ENCODE measurements around the gene CCDC27. TPM values are rescaled to one million over a fixed set of nuclear protein-coding genes. Genes with fewer than 3 reads are reported as not detected.
"Not testable (repeated sequence)": the region's sequence is repeated elsewhere in the genome, so short reads cannot be mapped to it uniquely, and the experiment has no call there.

Gene CCDC27
- total RNA-seq, 1 experiment from 2014 or later, result 0.13 TPM

DNA sequence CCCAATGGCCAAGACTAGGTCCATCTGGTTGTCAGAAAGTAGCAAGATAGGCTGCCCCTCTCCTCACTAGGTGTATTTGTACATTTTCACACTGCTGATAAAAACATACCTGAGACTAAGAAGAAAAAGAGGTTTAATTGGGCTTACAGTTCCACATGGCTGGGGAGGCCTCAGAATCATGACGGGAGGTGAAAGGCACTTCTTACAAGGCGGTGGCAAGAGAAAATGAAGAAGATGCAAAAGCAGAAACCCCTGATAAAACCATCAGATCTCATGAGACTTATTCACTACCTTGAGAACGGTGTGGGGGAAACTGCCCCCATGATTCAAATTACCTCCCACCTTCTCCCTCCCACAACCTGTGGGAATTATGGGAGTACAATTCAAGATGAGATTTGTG is 48.5 kb downstream of the CCDC27 start:
- Mint-ChIP-seq H3K27me3 (ENCODE audit: low read depth) (peaks cover 25% of the 10 kb centered on the region), H3K9me3 (peaks cover 27% of the 10 kb centered on the region)
- H3K4me3 Mint-ChIP-seq; H3K36me3 Mint-ChIP-seq; DNase-seq (ENCODE audit: low spot score); ATAC-seq; H3K4me1 Mint-ChIP-seq; POLR2A ChIA-PET; H3K27ac Mint-ChIP-seq: not testable (repeated sequence)
- CTCF ChIA-PET, result interaction anchor here (1.9 kb wide), 1 partner anchor 10 kb away, joined by 9 read pairs; no protein-coding TSS in a partner anchor

DNA sequence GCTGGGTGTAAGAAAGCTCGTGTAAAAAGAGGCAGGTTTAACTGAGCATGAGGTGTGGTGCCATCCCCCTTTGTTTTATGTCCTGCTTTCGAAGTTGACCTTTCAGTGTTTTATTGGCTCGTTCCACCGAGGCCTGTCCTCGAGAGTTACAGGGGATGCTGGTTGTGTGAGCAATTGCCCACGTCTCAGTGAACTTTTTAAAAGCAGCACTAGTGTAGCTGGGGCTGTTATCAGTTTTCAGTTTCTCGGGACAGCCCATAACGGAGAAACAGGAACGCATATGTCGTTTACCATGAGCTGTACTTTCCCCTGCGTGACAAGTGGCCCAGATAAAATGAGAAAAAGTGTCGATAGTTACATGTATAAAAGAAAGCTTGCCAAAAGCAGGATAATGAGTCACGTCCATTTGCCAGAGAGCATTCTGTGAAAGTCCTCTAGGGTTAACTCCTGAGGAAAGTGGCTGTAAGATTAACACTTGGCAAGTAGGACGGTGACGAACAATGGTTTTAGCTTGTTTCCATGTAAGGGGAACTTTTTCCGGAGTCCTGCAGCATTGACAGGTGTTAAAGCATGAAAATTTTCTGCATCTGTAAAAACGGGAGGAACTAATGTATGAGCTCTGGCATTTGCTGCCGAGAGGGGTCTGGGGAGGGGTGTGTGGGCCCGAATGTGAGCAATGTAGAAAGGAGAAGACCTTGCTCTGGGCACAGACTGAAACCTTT is 51.8 kb downstream of the CCDC27 start:
- ChIA-PET POLR2A (no interaction called here), CTCF (interaction anchor here (0.9 to 1.2 kb wide), 4 partner anchors 11 to 185 kb away, joined by 3 to 5 read pairs (median 3); no protein-coding TSS in a partner anchor)
- Mint-ChIP-seq H3K27ac (no peak overlapping the region), H3K36me3 (peaks cover 13% of the 10 kb centered on the region; the same call in 1 of the 2 replicates), H3K9me3 (peaks cover 44% of the 10 kb centered on the region), H3K4me3 (no peak overlapping the region), H3K4me1 (no peaks in the 10 kb centered on the region), H3K27me3 (ENCODE audit: low read depth) (peaks cover 28% of the 10 kb centered on the region)
- no peak for DNase-seq (ENCODE audit: low spot score)
- TF ChIP-seq, protein P1, sequence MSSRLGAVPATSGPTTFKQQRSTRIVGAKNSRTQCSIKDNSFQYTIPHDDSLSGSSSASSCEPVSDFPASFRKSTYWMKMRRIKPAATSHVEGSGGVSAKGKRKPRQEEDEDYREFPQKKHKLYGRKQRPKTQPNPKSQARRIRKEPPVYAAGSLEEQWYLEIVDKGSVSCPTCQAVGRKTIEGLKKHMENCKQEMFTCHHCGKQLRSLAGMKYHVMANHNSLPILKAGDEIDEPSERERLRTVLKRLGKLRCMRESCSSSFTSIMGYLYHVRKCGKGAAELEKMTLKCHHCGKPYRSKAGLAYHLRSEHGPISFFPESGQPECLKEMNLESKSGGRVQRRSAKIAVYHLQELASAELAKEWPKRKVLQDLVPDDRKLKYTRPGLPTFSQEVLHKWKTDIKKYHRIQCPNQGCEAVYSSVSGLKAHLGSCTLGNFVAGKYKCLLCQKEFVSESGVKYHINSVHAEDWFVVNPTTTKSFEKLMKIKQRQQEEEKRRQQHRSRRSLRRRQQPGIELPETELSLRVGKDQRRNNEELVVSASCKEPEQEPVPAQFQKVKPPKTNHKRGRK (CRISPR knock-in tag; IDR thresholded peaks at IDR 0.05; ENCODE audit: borderline replicate concordance), result no peak
- TF ChIP-seq, protein P2, sequence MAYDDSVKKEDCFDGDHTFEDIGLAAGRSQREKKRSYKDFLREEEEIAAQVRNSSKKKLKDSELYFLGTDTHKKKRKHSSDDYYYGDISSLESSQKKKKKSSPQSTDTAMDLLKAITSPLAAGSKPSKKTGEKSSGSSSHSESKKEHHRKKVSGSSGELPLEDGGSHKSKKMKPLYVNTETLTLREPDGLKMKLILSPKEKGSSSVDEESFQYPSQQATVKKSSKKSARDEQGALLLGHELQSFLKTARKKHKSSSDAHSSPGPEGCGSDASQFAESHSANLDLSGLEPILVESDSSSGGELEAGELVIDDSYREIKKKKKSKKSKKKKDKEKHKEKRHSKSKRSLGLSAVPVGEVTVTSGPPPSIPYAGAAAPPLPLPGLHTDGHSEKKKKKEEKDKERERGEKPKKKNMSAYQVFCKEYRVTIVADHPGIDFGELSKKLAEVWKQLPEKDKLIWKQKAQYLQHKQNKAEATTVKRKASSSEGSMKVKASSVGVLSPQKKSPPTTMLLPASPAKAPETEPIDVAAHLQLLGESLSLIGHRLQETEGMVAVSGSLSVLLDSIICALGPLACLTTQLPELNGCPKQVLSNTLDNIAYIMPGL (CRISPR knock-in tag; IDR thresholded peaks at IDR 0.05), result no peak
- TF ChIP-seq RORB (CRISPR knock-in tag; IDR thresholded peaks at IDR 0.05), result no peak
- TF ChIP-seq CREM (CRISPR knock-in tag; IDR thresholded peaks at IDR 0.05), result no peak
- TF ChIP-seq, protein P3, sequence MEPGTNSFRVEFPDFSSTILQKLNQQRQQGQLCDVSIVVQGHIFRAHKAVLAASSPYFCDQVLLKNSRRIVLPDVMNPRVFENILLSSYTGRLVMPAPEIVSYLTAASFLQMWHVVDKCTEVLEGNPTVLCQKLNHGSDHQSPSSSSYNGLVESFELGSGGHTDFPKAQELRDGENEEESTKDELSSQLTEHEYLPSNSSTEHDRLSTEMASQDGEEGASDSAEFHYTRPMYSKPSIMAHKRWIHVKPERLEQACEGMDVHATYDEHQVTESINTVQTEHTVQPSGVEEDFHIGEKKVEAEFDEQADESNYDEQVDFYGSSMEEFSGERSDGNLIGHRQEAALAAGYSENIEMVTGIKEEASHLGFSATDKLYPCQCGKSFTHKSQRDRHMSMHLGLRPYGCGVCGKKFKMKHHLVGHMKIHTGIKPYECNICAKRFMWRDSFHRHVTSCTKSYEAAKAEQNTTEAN (CRISPR knock-in tag; IDR thresholded peaks at IDR 0.05), result no peak
- TF ChIP-seq, protein P4, sequence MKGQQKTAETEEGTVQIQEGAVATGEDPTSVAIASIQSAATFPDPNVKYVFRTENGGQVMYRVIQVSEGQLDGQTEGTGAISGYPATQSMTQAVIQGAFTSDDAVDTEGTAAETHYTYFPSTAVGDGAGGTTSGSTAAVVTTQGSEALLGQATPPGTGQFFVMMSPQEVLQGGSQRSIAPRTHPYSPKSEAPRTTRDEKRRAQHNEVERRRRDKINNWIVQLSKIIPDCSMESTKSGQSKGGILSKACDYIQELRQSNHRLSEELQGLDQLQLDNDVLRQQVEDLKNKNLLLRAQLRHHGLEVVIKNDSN (CRISPR knock-in tag; IDR thresholded peaks at IDR 0.05), result no peak
- no peak for TF ChIP-seq SOX15 (CRISPR knock-in tag; IDR thresholded peaks at IDR 0.05)
- no peak for TF ChIP-seq TEAD4 (CRISPR knock-in tag; IDR thresholded peaks at IDR 0.05)
- TF ChIP-seq FOXP1 (CRISPR knock-in tag; IDR thresholded peaks at IDR 0.05; ENCODE audit: borderline replicate concordance), result no peak
- TF ChIP-seq SMAD3 (CRISPR knock-in tag; IDR thresholded peaks at IDR 0.05; ENCODE audit: borderline replicate concordance), result no peak
- TF ChIP-seq GABPB1 (CRISPR knock-in tag; IDR thresholded peaks at IDR 0.05), result no peak
- TF ChIP-seq, protein P5, sequence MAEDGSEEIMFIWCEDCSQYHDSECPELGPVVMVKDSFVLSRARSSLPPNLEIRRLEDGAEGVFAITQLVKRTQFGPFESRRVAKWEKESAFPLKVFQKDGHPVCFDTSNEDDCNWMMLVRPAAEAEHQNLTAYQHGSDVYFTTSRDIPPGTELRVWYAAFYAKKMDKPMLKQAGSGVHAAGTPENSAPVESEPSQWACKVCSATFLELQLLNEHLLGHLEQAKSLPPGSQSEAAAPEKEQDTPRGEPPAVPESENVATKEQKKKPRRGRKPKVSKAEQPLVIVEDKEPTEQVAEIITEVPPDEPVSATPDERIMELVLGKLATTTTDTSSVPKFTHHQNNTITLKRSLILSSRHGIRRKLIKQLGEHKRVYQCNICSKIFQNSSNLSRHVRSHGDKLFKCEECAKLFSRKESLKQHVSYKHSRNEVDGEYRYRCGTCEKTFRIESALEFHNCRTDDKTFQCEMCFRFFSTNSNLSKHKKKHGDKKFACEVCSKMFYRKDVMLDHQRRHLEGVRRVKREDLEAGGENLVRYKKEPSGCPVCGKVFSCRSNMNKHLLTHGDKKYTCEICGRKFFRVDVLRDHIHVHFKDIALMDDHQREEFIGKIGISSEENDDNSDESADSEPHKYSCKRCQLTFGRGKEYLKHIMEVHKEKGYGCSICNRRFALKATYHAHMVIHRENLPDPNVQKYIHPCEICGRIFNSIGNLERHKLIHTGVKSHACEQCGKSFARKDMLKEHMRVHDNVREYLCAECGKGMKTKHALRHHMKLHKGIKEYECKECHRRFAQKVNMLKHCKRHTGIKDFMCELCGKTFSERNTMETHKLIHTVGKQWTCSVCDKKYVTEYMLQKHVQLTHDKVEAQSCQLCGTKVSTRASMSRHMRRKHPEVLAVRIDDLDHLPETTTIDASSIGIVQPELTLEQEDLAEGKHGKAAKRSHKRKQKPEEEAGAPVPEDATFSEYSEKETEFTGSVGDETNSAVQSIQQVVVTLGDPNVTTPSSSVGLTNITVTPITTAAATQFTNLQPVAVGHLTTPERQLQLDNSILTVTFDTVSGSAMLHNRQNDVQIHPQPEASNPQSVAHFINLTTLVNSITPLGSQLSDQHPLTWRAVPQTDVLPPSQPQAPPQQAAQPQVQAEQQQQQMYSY (CRISPR knock-in tag; IDR thresholded peaks at IDR 0.05), result no peak
- TF ChIP-seq, protein P6, sequence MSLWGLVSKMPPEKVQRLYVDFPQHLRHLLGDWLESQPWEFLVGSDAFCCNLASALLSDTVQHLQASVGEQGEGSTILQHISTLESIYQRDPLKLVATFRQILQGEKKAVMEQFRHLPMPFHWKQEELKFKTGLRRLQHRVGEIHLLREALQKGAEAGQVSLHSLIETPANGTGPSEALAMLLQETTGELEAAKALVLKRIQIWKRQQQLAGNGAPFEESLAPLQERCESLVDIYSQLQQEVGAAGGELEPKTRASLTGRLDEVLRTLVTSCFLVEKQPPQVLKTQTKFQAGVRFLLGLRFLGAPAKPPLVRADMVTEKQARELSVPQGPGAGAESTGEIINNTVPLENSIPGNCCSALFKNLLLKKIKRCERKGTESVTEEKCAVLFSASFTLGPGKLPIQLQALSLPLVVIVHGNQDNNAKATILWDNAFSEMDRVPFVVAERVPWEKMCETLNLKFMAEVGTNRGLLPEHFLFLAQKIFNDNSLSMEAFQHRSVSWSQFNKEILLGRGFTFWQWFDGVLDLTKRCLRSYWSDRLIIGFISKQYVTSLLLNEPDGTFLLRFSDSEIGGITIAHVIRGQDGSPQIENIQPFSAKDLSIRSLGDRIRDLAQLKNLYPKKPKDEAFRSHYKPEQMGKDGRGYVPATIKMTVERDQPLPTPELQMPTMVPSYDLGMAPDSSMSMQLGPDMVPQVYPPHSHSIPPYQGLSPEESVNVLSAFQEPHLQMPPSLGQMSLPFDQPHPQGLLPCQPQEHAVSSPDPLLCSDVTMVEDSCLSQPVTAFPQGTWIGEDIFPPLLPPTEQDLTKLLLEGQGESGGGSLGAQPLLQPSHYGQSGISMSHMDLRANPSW (CRISPR knock-in tag; conservative IDR thresholded peaks at IDR 0.05; ENCODE audit: low read depth), result no peak
- ATAC-seq, result no peak

DNA sequence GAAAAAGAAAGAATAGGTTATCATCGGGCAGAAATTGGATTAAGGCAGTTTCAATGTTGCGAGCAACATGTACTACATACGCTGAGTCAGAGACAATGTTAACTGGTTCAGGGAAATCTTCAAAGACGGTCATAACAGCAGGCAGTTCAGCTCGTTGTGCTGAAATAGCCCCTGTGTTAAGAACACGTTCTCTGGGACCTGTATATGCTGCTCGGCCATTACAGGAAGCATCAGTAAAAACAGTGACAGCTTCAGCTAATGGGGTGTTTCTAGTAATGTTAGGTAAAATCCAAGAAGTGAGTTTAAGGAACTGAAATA is 52.3 kb downstream of the CCDC27 start:
- H3K4me1 Mint-ChIP-seq; POLR2A ChIA-PET; DNase-seq (ENCODE audit: low spot score); ATAC-seq; H3K4me3 Mint-ChIP-seq; H3K27ac Mint-ChIP-seq: not testable (repeated sequence)
- CTCF ChIA-PET, result interaction anchor here (0.9 to 1.2 kb wide), 4 partner anchors 11 to 186 kb away, joined by 3 to 5 read pairs (median 3); no protein-coding TSS in a partner anchor
- Mint-ChIP-seq H3K27me3 (ENCODE audit: low read depth) (peaks cover 28% of the 10 kb centered on the region), H3K36me3 (peaks cover 13% of the 10 kb centered on the region; the same call in 1 of the 2 replicates), H3K9me3 (peaks cover 44% of the 10 kb centered on the region)
